Measurements from ENCODE around the gene CLSTN2. TPM values are rescaled to one million over a fixed set of nuclear protein-coding genes. Genes with fewer than 3 reads are reported as not detected.

The CLSTN2 gene
- total and polyA plus RNA-seq, 2 of the 13 experiments (the other 11 are each of a cell fraction or from before 2014, with no cell fraction given) = not detected

DNA sequence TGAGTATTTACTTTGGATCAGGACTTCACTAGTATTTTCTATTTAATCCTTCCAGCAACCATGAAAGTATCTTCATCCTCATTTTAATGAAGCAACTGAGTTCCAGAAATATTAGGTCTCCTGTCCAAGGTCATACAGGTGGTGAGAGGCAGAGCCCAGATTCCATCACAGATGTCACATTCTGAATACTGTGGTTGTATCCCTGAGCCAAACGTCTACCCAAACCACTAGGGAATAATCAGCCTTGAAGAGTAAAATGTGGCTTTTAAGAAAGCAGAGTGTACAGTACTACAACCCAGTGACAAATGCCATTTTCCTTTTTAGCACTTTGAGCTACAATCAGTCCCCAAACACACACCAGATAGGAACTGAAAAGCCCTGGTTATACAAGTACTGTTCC lies 649.6 kb downstream of the CLSTN2 start:
- ChIA-PET POLR2A (no interaction called here), CTCF (ENCODE audit: low intra/inter-chr PET ratio, low total read pairs) (no interaction called here)
- FAIRE-seq (no peak), ATAC-seq (no peak), DNase-seq (ENCODE audit: low spot score) (no peak)
- no peaks in the 10 kb centered on the region for H3K36me3 ChIP-seq (replicated peaks in 1 of 2; ENCODE audit: control insufficient read depth in 1 of 2, insufficient read depth in 2 of 2, low read length in 2 of 2)
- whole genome bisulfite sequencing (ENCODE audit: low lambda C conversion rate) = 7% methylated on average over 1 of the region's 1 CpG
- H3K9me3 ChIP-seq (ENCODE audit: low read length) = no peaks in the 10 kb centered on the region
- no TSS peak for BruUV-seq (replicated peaks)
- intact Hi-C loops (cut with micrococcal nuclease; ENCODE audit: unreplicated experiment) (no loop called here), in situ Hi-C loops (cut with HindIII; ENCODE audit: extremely low pct_ligation_motif_present, low pct_unique_long_range_greater_than_20kb) (no loop called here)
- no peak overlapping the region for H3K4me2 ChIP-seq (ENCODE audit: low read depth, low read length)
- no peaks in the 10 kb centered on the region for H3K79me2 ChIP-seq (ENCODE audit: insufficient read depth, low read length)
- H3K27me3 ChIP-seq (ENCODE audit: control insufficient read depth in 1 of 2, insufficient read depth in 2 of 2, low read length in 2 of 2) = no peaks in the 10 kb centered on the region
- TF ChIP-seq ZNF383 (CRISPR knock-in tag; IDR thresholded peaks at IDR 0.05; ENCODE audit: borderline replicate concordance) (no peak), SP5 (CRISPR knock-in tag; IDR thresholded peaks at IDR 0.05; ENCODE audit: borderline replicate concordance, low read depth) (no peak), SKI (IDR thresholded peaks at IDR 0.05; ENCODE audit: partially characterized antibody) (no peak), RBM22 (optimal IDR thresholded peaks at IDR 0.05; ENCODE audit: low read length) (no peak), ZNF382 (CRISPR knock-in tag; IDR thresholded peaks at IDR 0.05; ENCODE audit: borderline replicate concordance) (no peak), SMYD3 (CRISPR knock-in tag; IDR thresholded peaks at IDR 0.05) (no peak), JDP2 (CRISPR knock-in tag; IDR thresholded peaks at IDR 0.05; ENCODE audit: borderline replicate concordance) (no peak), POLR2G (IDR thresholded peaks at IDR 0.05; ENCODE audit: low read depth, low read length) (no peak), ZKSCAN1 (IDR thresholded peaks at IDR 0.05; ENCODE audit: low read length) (no peak), SOX6 (IDR thresholded peaks at IDR 0.05) (no peak), SOX6 (CRISPR knock-in tag; IDR thresholded peaks at IDR 0.05) (no peak), ELF4 (CRISPR knock-in tag; IDR thresholded peaks at IDR 0.05; ENCODE audit: borderline replicate concordance) (no peak)
- TF ChIP-seq, protein P1, sequence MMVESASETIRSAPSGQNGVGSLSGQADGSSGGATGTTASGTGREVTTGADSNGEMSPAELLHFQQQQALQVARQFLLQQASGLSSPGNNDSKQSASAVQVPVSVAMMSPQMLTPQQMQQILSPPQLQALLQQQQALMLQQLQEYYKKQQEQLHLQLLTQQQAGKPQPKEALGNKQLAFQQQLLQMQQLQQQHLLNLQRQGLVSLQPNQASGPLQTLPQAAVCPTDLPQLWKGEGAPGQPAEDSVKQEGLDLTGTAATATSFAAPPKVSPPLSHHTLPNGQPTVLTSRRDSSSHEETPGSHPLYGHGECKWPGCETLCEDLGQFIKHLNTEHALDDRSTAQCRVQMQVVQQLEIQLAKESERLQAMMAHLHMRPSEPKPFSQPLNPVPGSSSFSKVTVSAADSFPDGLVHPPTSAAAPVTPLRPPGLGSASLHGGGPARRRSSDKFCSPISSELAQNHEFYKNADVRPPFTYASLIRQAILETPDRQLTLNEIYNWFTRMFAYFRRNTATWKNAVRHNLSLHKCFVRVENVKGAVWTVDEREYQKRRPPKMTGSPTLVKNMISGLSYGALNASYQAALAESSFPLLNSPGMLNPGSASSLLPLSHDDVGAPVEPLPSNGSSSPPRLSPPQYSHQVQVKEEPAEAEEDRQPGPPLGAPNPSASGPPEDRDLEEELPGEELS (CRISPR knock-in tag; IDR thresholded peaks at IDR 0.05) = no peak
- TF ChIP-seq, protein P2, sequence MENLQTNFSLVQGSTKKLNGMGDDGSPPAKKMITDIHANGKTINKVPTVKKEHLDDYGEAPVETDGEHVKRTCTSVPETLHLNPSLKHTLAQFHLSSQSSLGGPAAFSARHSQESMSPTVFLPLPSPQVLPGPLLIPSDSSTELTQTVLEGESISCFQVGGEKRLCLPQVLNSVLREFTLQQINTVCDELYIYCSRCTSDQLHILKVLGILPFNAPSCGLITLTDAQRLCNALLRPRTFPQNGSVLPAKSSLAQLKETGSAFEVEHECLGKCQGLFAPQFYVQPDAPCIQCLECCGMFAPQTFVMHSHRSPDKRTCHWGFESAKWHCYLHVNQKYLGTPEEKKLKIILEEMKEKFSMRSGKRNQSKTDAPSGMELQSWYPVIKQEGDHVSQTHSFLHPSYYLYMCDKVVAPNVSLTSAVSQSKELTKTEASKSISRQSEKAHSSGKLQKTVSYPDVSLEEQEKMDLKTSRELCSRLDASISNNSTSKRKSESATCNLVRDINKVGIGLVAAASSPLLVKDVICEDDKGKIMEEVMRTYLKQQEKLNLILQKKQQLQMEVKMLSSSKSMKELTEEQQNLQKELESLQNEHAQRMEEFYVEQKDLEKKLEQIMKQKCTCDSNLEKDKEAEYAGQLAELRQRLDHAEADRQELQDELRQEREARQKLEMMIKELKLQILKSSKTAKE (CRISPR knock-in tag; IDR thresholded peaks at IDR 0.05; ENCODE audit: borderline replicate concordance) = no peak
- H3K27ac ChIP-seq (ENCODE audit: extremely low read length, insufficient read depth, low read length) = no peak overlapping the region
- H3K4me3 ChIP-seq (replicated peaks in 1 of 3; ENCODE audit: insufficient read depth in 1 of 3, low read depth in 2 of 3, low read length in 3 of 3) = no peak overlapping the region
- no peaks in the 10 kb centered on the region for H3K4me1 ChIP-seq (ENCODE audit: insufficient read depth, low read length)
- no peak overlapping the region for H3K9ac ChIP-seq (ENCODE audit: insufficient read depth, low read depth, low read length)
- no peaks in the 10 kb centered on the region for H4K20me1 ChIP-seq (ENCODE audit: insufficient read depth, low read length)
- no peak overlapping the region for H2AFZ ChIP-seq (ENCODE audit: low read length)
